ENCODE measurements around the gene RAB3A.

RAB3A gene

DNA sequence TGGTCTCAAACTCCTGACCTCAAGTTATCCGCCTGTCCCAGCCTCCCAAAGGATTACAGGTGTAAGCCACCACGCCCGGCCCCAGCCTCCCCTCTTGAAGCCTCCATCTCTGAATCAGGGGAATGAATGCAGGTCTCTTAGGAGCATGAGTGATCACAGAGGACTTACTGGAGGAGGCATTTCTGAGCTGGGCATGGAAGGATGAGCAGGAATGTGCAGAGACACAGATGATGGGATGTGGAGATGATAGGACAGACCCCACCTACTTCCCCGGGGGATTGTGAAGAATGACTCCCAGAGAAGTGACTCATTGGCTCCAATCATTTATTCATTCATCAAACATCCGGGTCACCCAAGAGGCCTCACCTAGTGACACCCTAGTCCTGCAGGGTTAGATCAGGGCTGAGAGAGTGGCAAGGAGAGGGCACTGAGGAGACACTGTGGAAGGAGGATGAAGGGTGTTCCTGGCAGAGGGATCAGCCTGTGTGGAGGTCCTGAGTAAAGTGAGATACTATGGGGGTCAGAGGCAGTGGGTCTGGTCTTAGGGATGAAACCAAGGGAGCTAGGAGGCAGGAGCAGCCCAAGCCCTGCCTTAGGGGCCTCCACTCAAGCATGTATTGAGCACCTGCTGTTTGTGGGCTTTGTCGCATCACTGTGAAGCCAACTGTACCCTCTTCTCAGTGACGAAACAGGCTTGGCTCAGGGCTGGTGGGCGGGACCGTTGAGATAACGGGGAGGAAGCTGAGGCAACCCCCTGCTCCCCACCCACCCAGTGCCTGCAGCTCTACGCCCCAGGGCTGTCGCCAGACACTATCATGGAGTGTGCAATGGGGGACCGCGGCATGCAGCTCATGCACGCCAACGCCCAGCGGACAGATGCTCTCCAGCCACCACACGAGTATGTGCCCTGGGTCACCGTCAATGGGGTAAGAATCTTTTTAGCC is 27.2 kb downstream of the RAB3A start:
- TF ChIP-seq, protein P1, sequence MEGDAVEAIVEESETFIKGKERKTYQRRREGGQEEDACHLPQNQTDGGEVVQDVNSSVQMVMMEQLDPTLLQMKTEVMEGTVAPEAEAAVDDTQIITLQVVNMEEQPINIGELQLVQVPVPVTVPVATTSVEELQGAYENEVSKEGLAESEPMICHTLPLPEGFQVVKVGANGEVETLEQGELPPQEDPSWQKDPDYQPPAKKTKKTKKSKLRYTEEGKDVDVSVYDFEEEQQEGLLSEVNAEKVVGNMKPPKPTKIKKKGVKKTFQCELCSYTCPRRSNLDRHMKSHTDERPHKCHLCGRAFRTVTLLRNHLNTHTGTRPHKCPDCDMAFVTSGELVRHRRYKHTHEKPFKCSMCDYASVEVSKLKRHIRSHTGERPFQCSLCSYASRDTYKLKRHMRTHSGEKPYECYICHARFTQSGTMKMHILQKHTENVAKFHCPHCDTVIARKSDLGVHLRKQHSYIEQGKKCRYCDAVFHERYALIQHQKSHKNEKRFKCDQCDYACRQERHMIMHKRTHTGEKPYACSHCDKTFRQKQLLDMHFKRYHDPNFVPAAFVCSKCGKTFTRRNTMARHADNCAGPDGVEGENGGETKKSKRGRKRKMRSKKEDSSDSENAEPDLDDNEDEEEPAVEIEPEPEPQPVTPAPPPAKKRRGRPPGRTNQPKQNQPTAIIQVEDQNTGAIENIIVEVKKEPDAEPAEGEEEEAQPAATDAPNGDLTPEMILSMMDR (IDR thresholded peaks at IDR 0.05; ENCODE audit: insufficient read depth, low read depth, low read length, missing control alignments) = no peak
- no peak for DNase-seq (ENCODE audit: low read depth)
- 0 out of 2 replicates have a peak overlapping the region, but pooled peaks have one; percentile 16 for H3K4me3 ChIP-seq (ENCODE audit: low read depth, low read length)

DNA sequence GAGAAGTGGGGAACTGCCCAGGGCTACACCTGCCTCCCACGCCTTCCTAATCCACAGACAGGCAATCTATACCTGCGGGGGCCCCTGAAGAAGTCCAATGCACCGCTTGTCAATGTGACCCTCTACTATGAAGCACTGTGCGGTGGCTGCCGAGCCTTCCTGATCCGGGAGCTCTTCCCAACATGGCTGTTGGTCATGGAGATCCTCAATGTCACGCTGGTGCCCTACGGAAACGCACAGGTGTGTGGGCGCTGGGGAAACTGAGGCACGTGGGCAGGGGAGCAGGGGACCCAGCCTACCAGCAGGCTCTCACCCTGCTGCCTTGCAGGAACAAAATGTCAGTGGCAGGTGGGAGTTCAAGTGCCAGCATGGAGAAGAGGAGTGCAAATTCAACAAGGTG is 28.9 kb downstream of the RAB3A start:
- TF ChIP-seq, protein P1 (IDR thresholded peaks at IDR 0.05; ENCODE audit: insufficient read depth, low read depth, low read length, missing control alignments) = no peak
- H3K4me3 ChIP-seq (ENCODE audit: low read depth, low read length) = peak overlapping the region; percentile 91
- no peak for DNase-seq (ENCODE audit: low read depth)

DNA sequence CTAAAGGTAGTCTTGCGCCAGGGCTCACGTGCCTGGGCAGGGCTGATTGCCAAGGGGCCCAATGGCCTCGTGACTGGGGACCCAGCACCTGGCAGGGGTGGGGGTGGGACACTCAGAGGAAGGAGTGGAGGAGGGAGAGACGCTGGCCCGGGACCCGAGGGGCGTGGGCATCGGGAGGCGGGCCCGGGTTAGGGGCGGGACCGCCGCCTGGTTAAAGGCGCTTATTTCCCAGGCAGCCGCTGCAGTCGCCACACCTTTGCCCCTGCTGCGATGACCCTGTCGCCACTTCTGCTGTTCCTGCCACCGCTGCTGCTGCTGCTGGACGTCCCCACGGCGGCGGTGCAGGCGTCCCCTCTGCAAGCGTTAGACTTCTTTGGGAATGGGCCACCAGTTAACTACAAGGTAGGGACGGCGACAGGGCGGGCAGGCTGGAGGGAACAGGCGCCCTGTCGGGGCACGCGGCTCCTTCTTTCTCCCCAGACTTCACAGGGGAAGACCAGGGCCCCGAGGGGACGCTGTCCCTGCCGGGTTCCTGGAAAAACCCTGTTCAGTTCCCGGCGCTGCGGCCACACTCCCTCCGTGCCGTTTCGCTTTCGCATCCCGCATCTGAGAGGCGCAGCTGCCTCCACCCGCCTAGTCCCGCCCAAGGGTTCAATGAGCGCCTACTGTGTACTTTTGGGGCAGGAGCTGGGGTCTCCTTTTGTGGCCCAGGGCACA is 30.1 kb downstream of the RAB3A start, which contains the start of gene IFI30:
Gene IFI30, plus strand, starts transcription at position 242 of the 717 bp plus-strand sequence. Its CDS starts 29 bp downstream, at position 271.
- DNase-seq (ENCODE audit: low read depth) = peak; percentile 91
- H3K4me3 ChIP-seq (ENCODE audit: low read depth, low read length) = peak within 1 kb of the TSS; percentile 91
- TF ChIP-seq, protein P1 (IDR thresholded peaks at IDR 0.05; ENCODE audit: insufficient read depth, low read depth, low read length, missing control alignments) = peak; percentile 7

DNA sequence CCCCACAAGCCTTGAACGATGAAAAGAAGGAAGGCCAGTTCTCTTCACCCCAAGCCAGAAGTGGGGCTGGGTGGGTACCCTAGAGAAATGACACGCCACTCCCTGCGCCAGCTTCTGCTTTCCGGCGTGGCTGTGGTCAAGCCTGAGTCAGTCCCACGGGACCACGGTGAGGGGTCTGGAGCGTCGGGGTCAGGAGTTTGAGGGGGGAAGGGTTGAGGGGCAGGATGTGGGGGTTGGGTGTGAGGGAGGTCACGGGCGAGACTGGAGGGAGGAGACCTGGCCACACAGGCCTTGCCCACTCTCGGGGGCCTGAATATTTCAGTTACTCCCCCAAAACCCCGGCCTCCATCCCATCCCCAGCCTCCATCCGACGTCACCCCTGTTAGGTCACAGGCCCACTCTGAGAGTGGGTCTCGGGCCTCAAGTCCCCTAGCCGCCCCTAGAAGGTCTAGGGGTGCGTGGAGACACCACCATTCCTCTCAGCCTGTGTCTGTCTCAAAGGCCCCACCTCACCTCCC is 30.7 kb downstream of the RAB3A start:
- peak overlapping the region; percentile 91 for H3K4me3 ChIP-seq (ENCODE audit: low read depth, low read length)
- peak; percentile 80 for DNase-seq (ENCODE audit: low read depth)
- TF ChIP-seq, protein P1 (IDR thresholded peaks at IDR 0.05; ENCODE audit: insufficient read depth, low read depth, low read length, missing control alignments) = no peak

DNA sequence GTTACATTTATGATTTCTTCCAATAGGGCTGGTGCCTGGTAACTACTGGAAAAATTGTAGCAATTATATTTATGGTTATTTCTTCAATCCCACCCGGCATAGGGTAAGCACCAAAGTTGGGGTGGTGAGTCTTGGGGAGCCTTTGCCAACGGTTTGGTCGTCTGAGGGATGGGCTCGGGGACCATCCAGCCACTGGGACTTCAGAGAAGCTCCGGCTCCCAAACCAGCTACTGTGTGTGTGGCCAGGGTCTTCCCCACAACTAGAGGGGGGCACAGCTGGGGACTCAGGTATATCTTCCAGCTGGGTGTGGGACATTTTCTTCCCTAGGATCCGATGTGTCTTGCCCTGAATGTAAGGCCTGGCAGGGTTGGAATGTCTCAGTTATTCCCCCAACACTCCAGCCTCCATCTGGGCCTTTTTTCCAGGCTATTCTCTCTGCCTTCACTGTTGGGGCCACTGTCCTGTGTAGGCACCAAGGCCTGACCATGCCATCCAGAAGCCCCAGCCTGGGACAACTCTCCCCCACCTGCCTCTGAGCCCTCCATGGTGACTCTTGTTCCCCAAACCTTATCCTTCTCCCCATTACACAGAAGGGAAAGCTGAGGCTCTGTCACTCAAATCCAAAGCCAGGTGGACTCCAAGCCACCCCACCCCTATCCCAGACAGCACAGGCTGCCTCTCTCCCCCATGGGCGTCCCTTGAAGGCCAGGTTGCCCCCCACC is 31.4 kb downstream of the RAB3A start:
- TF ChIP-seq, protein P1 (IDR thresholded peaks at IDR 0.05; ENCODE audit: insufficient read depth, low read depth, low read length, missing control alignments) = no peak
- peak overlapping the region; percentile 91; the same call in 1 of the 2 replicates for H3K4me3 ChIP-seq (ENCODE audit: low read depth, low read length)
- no peak for DNase-seq (ENCODE audit: low read depth)
